Measurements from ENCODE around the gene LOXL3.
"Not testable (repeated sequence)": the region's sequence is repeated elsewhere in the genome, so short reads cannot be mapped to it uniquely, and the experiment has no call there.

Gene LOXL3

DNA sequence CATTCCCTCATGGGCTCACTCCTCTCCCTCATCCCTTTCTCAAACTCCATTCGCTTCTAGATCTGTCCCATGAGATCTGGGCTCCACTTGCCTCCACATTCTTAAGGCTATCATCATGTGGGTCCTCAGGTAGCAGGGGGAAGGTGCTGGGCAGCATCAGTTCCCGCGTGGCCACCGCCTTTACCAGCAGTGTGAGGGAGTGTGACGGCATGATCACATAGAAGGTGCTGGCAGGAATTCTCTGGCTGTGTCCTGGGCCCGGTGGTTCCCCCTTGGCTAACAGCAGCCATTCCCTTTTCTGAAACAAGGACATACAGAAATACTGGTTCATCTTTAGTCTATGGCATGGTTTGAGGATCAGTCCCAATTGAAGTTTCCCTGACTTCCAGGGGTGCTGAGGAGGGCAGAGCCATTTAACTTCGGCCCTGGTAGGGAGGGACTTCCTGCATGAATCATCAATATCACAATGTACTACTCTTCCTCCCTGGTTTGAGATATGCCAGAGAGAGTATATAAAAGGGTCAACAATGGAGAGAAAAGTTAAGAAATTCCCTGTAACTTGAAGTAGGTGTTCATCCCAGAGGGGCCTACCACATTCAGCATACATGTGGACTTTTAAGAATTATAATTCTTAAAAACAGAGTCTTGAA, 8.5 kb upstream of the LOXL3 start:
- TF ChIP-seq, protein P1, sequence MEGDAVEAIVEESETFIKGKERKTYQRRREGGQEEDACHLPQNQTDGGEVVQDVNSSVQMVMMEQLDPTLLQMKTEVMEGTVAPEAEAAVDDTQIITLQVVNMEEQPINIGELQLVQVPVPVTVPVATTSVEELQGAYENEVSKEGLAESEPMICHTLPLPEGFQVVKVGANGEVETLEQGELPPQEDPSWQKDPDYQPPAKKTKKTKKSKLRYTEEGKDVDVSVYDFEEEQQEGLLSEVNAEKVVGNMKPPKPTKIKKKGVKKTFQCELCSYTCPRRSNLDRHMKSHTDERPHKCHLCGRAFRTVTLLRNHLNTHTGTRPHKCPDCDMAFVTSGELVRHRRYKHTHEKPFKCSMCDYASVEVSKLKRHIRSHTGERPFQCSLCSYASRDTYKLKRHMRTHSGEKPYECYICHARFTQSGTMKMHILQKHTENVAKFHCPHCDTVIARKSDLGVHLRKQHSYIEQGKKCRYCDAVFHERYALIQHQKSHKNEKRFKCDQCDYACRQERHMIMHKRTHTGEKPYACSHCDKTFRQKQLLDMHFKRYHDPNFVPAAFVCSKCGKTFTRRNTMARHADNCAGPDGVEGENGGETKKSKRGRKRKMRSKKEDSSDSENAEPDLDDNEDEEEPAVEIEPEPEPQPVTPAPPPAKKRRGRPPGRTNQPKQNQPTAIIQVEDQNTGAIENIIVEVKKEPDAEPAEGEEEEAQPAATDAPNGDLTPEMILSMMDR (conservative IDR thresholded peaks at IDR 0.05; ENCODE audit: low read length): no peak
- H3K4me3 ChIP-seq (ENCODE audit: low read length): no peak overlapping the region
- no peak for DNase-seq (ENCODE audit: low read depth)

DNA sequence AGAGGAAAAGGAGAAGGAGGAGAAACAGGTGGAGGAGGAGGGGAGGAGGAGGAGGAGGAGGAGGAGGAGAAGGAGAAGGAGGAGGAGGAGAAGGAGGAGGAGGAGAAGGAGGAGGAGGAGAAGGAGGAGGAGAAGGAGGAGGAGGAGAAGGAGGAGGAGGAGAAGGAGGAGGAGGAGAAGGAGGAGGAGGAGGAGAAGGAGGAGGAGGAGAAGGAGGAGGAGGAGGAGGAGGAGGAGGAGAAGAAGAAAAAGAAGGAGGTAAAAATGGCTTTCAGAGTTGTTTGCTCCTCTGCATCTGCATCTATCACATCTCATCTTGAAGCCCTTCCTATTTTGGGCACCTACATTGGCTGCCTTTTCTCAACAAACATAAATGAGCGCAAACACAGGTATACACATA, 7.3 kb upstream of the LOXL3 start:
- DNase-seq (ENCODE audit: low read depth): not testable (repeated sequence)

DNA sequence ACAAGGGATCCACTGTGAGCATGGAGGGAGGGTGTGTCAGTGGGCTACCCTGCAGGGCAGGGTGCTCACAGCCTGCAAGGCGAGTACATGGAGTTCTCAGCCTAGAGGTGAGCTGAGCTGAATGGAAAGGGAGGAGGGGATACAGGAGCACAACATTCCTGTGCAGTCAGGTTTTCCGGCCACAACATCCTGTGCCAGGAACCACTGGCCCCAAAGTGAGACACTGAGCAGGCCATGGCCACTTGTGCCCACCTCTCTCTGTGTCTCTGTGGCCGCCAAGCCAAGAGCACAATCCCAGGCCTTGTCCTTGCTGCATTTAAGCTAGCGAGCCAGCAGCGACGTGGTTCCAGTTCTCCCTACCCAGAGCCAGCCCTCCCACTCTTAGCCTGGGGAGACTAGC, 6.8 kb upstream of the LOXL3 start:
- H3K4me3 ChIP-seq (ENCODE audit: low read length): no peak overlapping the region
- DNase-seq (ENCODE audit: low read depth): no peak
- TF ChIP-seq, protein P1 (conservative IDR thresholded peaks at IDR 0.05; ENCODE audit: low read length): no peak

More for the DNA sequence above, 7.3 kb upstream of the LOXL3 start:
- H3K4me3 ChIP-seq (ENCODE audit: low read length): not testable (repeated sequence)

DNA sequence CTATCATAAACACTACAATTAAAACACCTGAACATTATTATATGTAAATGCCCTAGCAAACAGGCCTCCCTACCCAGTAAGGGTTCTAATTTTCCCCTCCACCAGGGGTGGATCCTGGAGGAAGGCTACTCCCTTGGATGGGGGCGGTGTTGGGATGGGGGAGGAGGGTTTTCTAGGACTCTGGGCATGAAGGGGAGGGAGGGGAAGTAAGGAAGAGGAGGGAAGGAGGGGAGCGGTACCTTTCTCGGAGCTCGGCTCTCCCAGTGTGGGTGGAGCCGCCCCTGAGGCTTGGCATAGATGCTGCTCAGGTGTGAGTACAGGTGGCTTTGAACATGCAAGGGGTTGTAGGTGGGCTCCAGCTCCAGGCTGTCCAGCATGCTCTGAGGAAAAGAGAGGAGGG, 6.2 kb upstream of the LOXL3 start:
- no peak for DNase-seq (ENCODE audit: low read depth)
- H3K4me3 ChIP-seq (ENCODE audit: low read length): no peak overlapping the region
- TF ChIP-seq, protein P1 (conservative IDR thresholded peaks at IDR 0.05; ENCODE audit: low read length): no peak

DNA sequence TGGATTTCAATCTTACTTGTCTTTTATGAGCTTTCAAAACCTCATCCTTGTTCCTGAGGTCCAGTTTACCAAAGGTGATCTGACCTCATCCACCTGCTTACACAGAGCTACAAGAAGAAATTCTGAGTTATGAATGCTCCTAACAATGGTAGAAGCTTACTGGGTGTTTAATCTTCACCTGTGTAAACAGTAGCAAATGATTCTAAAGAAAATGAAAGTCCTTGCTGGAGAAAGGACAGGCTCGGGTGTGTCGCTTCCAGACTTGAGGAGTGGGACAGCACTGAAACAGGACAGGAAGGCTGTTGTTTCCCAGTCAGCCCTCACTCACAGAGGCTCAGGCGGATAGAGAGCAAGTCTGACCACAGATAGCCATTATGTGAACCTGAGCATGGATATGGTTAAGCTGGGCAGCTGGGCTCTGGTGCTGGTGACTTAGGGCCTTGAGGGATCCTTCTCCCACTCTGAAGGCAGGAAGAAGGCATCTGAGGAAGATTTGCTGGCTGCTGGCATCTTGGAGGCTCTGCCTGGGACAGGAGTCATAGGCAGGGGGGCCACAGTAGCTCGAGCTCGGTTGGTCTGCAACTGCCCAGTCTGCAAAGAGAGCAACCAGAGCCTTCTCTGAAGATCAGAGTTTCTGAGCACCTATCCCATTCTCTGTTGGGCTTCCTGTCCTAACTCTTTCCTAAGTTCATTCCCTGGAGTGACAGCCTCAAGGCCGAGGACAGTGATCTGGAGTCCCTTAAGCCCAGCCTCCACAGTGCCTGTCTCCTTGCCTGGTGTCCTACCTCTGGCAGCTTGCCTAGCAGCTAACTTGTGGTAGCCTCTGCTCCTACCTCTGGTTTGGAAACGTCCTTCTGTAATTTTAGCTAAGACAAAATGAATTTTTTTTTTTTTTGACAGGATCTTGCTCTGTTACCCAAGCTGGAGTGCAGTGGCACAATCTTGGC, 4.8 kb upstream of the LOXL3 start:
- no peak overlapping the region for H3K4me3 ChIP-seq (ENCODE audit: low read length)
- TF ChIP-seq, protein P1 (conservative IDR thresholded peaks at IDR 0.05; ENCODE audit: low read length): no peak
- no peak for DNase-seq (ENCODE audit: low read depth)

DNA sequence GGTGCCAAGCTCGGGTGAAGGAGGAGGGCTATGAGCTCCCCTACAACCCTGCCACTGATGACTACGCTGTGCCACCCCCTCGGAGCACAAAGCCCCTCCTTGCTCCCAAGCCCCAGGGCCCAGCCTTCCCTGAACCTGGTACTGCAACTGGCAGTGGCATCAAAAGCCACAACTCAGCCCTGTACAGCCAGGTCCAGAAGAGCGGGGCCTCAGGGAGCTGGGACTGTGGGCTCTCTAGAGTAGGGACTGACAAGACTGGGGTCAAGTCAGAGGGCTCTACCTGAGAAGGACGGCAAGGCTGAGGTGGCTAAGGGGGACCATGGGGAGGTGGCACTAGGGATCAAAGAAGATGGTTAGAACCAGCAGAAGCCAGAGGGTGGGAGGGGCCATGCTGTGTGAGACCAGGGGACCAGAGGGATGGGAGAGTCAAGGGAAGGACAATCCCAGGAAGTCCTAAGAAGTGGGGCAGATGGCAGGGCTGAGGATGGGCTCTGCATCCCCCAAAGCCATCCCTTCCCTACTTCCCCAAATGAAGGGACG, 3.2 kb upstream of the LOXL3 start:
- no peak overlapping the region for H3K4me3 ChIP-seq (ENCODE audit: low read length)
- TF ChIP-seq, protein P1 (conservative IDR thresholded peaks at IDR 0.05; ENCODE audit: low read length): no peak
- DNase-seq (ENCODE audit: low read depth): no peak

DNA sequence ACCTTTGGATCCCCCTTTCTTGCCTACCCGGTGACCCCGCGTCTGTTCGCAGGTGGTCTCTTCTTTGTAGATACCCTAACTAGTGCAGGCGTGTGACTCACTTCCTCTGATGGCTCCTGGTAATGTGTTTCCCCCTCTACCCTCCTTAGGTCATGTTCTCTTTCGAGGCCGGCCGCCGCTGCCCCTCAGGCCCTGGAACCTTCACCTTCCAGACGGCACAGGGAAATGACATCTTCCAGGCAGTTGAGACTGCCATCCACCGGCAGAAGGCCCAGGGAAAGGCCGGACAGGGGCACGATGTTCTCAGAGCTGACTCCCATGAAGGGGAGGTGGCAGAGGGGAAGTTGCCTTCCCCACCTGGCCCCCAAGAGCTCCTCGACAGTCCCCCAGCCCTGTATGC, 2.4 kb upstream of the LOXL3 start:
- peak overlapping the region; percentile 95; the same call in 1 of the 2 replicates for H3K4me3 ChIP-seq (ENCODE audit: low read length)
- no peak for DNase-seq (ENCODE audit: low read depth)
- TF ChIP-seq, protein P1 (conservative IDR thresholded peaks at IDR 0.05; ENCODE audit: low read length): no peak
